Endodermal cell (in vitro differentiated cells): Measurements from ENCODE around the gene PCBD1. TPM values are rescaled to one million over a fixed set of nuclear protein-coding genes. Genes with fewer than 3 reads are reported as not detected.

Experiments used
- DNase-seq: peaks from one replicate; pipeline ENCODE4 v3.0.0-alpha.2; 2017
- H3K27ac ChIP-seq: 2 replicates; pipeline ENCODE4 v1.5.1; 2013; ENCODE audit warnings: mild to moderate bottlenecking, low read depth, low read length, moderate library complexity
- H3K27me3 ChIP-seq: 2 replicates; pipeline ENCODE4 v1.6.1; 2013; ENCODE audit warnings: mild to moderate bottlenecking, low read length, moderate library complexity; ENCODE audit not compliant: insufficient read depth, control insufficient read depth, poor library complexity, severe bottlenecking
- H3K36me3 ChIP-seq: 2 replicates; pipeline ENCODE4 v1.7.0; 2013; ENCODE audit warnings: mild to moderate bottlenecking, low read length, moderate library complexity; ENCODE audit not compliant: control insufficient read depth, insufficient read depth
- H3K4me1 ChIP-seq: one replicate; pipeline ENCODE4 v1.7.0; 2013; ENCODE audit warnings: low read length; ENCODE audit not compliant: control insufficient read depth, insufficient read depth
- H3K4me3 ChIP-seq: 2 replicates; pipeline ENCODE4 v1.5.1; 2013; ENCODE audit warnings: mild to moderate bottlenecking, low read length, moderate library complexity
- H3K9ac ChIP-seq: 2 replicates; pipeline ENCODE4 v1.6.1; 2013; ENCODE audit warnings: mild to moderate bottlenecking, low read length, moderate library complexity; ENCODE audit not compliant: poor library complexity, severe bottlenecking; ENCODE audit errors: extremely low read depth
- H3K9me3 ChIP-seq: 2 replicates; pipeline ENCODE4 v1.6.1; 2013; ENCODE audit warnings: mild to moderate bottlenecking, low read length, moderate library complexity; ENCODE audit not compliant: control insufficient read depth
- H3K27ac Mint-ChIP-seq: 2 replicates; pipeline ENCODE4 v1.8.0; 2020; ENCODE audit warnings: mixed read lengths
- H3K27me3 Mint-ChIP-seq: 2 replicates; pipeline ENCODE4 v1.8.0; 2021; ENCODE audit warnings: mild to moderate bottlenecking, mixed read lengths; ENCODE audit not compliant: insufficient read depth
- H3K36me3 Mint-ChIP-seq: 2 replicates; pipeline ENCODE4 v1.8.0; 2020; ENCODE audit warnings: low read depth, mixed read lengths
- H3K4me1 Mint-ChIP-seq: 2 replicates; pipeline ENCODE4 v1.8.0; 2020; ENCODE audit warnings: mixed read lengths
- H3K4me3 Mint-ChIP-seq: 2 replicates; pipeline ENCODE4 v1.8.0; 2020; ENCODE audit warnings: mild to moderate bottlenecking, moderate library complexity, mixed read lengths
- H3K9me3 Mint-ChIP-seq: 2 replicates; pipeline ENCODE4 v1.8.0; 2020; ENCODE audit warnings: mild to moderate bottlenecking, mixed read lengths
- WGBS, 2 experiments: methylation state at CpG; one replicate each; pipeline versions ENCODE4 v1.1.5 to v1.1.7; 2013; ENCODE audit warnings: missing lambda C conversion rate in 2 of 2, mixed read lengths in 1 of 2; ENCODE audit not compliant: insufficient coverage in 1 of 2, insufficient read length in 1 of 2; 5-methylcytosine and 5-hydroxymethylcytosine counted together
- long read RNA-seq, 4 experiments: library from polyadenylated mRNA in 2 of 4; library from RNA in 1 of 4; library from capped mRNA in 1 of 4; stranded (forward) in 3 of 4; unstranded in 1 of 4; transcript quantifications; one replicate each; pipeline ENCODE4 v2.0.0, GENCODE V29; 2020 to 2021; ENCODE audit warnings: inconsistent platforms in 1 of 4
- polyA plus RNA-seq, 2 experiments: library from polyadenylated mRNA; stranded (reverse); fragments of 50-300 nt; gene quantifications; one replicate each; pipeline ENCODE4 v1.2.3, GENCODE V29; 2013
- total RNA-seq, 2 donors: library from RNA; stranded (reverse); fragmentation: NEBNext Ultra II Directional in 1 of 2; extraction: Animal tissue kit (Norgen Biotek cat#: 25700) in 1 of 2; gene quantifications; 2 replicates in 1 of 2; 3 replicates in 1 of 2; pipeline ENCODE4 v1.2.1, GENCODE V29; 2021
- TF ChIP-seq, protein P1 (sequence below): fragments of 200-600 bp; sonication (generic); conservative IDR thresholded peaks from 2 replicates; pipeline ENCODE4 v1.5.0; 2021; ENCODE audit warnings: antibody characterized with exemption, mild to moderate bottlenecking

Gene PCBD1
- 100 to 1,000 TPM; 168 to 183 TPM for total RNA-seq
- polyA plus RNA-seq (2013, experiment 1 of 2): 61.9 TPM
- 54.4 TPM for polyA plus RNA-seq (2013, experiment 2 of 2)
- long read RNA-seq, experiment 1, transcript PCBD1-201 (4 exons, 1,006 nt): major isoform, 35 of 102 reads
- long read RNA-seq, experiment 1, partial matches to known transcripts: 60 of 102 reads
- long read RNA-seq, experiment 1, other reads (novel, unspliced or antisense): 3 of 102 reads
- long read RNA-seq, experiment 2, transcript PCBD1-201 (4 exons, 1,006 nt): major isoform, 54 of 71 reads
- long read RNA-seq, experiment 2, partial matches to known transcripts: 8 of 71 reads
- long read RNA-seq, experiment 2, other reads (novel, unspliced or antisense): 5 of 71 reads
- long read RNA-seq, experiment 3, transcript PCBD1-202 (4 exons, 732 nt): minor isoform, 5 of 94 reads
- long read RNA-seq, experiment 3, transcript PCBD1-201 (4 exons, 1,006 nt): major isoform, 76 of 94 reads
- long read RNA-seq, experiment 3, partial matches to known transcripts: 8 of 94 reads
- long read RNA-seq, experiment 3, other reads (novel, unspliced or antisense): 5 of 94 reads
- long read RNA-seq, experiment 4, transcript PCBD1-202 (4 exons, 732 nt): minor isoform, 14 of 151 reads
- long read RNA-seq, experiment 4, transcript PCBD1-201 (4 exons, 1,006 nt): major isoform, 86 of 151 reads
- long read RNA-seq, experiment 4, partial matches to known transcripts: 44 of 151 reads
- long read RNA-seq, experiment 4, other reads (novel, unspliced or antisense): 7 of 151 reads

DNA sequence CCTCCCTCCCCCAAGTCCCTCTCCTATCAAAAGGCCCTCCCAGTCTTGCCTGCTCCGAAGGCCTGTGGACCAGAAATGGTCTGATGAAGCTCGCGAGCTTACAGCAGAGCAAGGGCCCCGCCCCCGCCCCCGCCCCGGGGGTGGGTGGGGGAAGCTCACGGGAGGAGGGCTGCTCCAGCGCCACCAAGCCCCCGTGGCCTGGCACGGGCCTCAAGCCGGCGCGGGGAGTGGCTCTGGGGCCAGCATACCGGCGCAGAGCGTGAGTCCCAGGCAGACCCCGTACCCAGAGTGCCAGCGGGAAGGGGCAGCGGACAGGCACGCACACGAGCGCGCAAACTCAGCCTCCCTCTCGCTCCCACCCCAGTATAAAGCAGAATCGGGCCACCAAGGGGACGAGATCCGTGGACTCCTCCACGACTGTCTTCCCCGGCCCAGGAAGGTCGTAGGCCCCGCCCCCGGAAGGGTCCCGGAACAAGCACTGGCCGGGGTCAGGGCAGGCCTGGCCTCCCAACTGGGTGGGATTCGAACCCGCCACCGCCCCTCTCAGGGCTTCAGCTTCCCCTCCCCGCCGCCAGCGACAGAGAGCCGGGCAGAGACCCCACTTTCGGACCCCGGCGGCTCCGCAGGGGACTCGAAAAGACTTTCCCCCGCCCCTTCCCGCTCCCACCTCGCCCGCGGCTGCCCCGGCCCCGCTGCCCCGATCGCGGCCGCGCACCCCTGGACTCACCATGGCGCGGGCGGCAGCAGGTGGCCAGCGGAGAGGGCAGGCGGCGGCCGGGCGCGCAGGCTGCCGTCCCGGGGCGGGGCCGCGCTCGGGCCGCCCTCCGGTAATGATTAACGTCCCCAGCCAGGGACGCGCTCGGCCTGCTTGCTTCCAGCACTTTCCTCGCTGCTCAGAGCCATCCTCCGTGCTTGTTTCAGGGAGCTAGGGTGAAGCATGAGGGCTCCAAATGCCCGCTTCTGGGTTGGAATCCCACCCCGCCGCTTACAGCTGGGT, at the start of gene PCBD1:
PCBD1 (minus strand) TSS at position 762 of the 997 bp plus-strand sequence; CDS start at position 730, 32 bp downstream.
- peak within 1 kb of the TSS; percentile 87 for H3K27ac Mint-ChIP-seq

DNA sequence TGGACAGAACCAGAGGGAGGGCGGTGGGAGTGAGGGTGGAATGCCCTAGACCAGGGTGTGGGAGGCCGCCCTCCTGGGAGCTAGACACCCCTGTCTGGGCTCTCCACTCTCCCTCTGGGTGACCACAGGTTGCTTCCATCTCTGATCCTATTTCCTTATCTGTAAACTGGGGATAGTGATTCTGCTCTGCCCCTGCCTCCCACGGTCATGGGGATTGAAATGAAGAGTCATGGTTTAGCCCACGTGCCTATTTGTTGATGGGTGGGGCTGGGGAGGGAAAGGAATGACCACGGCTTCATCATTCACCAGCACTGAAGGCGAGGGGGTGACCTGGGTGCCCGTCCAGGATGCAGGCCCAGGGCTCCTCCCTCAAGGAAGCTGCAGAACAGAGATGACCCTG, 49.3 kb upstream of the PCBD1 start:
- Histone ChIP-seq H3K4me1 (no peaks in the 10 kb centered on the region), H3K4me3 (no peak overlapping the region), H3K27ac (no peak overlapping the region), H3K9ac (no peak overlapping the region), H3K9me3 (no peaks in the 10 kb centered on the region), H3K36me3 (no peaks in the 10 kb centered on the region), H3K27me3 (no peaks in the 10 kb centered on the region)
- H3K27ac Mint-ChIP-seq: no peak overlapping the region
- peaks cover 4% of the 10 kb centered on the region for H3K4me1 Mint-ChIP-seq
- no peak for DNase-seq
- H3K9me3 Mint-ChIP-seq: no peaks in the 10 kb centered on the region
- no peaks in the 10 kb centered on the region for H3K36me3 Mint-ChIP-seq
- no peak overlapping the region for H3K4me3 Mint-ChIP-seq
- H3K27me3 Mint-ChIP-seq: no peaks in the 10 kb centered on the region
- WGBS, 2 experiments: 81 to 91% methylated on average over 2 to 7 of the region's 7 CpGs
- TF ChIP-seq, protein P1, sequence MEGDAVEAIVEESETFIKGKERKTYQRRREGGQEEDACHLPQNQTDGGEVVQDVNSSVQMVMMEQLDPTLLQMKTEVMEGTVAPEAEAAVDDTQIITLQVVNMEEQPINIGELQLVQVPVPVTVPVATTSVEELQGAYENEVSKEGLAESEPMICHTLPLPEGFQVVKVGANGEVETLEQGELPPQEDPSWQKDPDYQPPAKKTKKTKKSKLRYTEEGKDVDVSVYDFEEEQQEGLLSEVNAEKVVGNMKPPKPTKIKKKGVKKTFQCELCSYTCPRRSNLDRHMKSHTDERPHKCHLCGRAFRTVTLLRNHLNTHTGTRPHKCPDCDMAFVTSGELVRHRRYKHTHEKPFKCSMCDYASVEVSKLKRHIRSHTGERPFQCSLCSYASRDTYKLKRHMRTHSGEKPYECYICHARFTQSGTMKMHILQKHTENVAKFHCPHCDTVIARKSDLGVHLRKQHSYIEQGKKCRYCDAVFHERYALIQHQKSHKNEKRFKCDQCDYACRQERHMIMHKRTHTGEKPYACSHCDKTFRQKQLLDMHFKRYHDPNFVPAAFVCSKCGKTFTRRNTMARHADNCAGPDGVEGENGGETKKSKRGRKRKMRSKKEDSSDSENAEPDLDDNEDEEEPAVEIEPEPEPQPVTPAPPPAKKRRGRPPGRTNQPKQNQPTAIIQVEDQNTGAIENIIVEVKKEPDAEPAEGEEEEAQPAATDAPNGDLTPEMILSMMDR: no peak

More for the DNA sequence above, at the start of gene PCBD1:
- H3K9ac ChIP-seq: peak within 1 kb of the TSS; percentile 64
- Mint-ChIP-seq H3K4me1 (peaks cover 47% of the 10 kb centered on the region), H3K27me3 (no peaks in the 10 kb centered on the region), H3K4me3 (peak within 1 kb of the TSS; percentile 74), H3K36me3 (peaks cover 34% of the 10 kb centered on the region), H3K9me3 (no peaks in the 10 kb centered on the region)
- TF ChIP-seq, protein P1: no peak
- H3K27me3 ChIP-seq: no peaks in the 10 kb centered on the region
- no peaks in the 10 kb centered on the region for H3K9me3 ChIP-seq
- H3K36me3 ChIP-seq: peaks cover 34% of the 10 kb centered on the region
- H3K4me3 ChIP-seq: peak within 1 kb of the TSS; percentile 88
- DNase-seq: peak; percentile 89
- peaks cover 10% of the 10 kb centered on the region for H3K4me1 ChIP-seq
- 1% methylated on average over 18 to 85 of the region's 85 CpGs for WGBS, 2 experiments
- no peak within 1 kb of the TSS for H3K27ac ChIP-seq

DNA sequence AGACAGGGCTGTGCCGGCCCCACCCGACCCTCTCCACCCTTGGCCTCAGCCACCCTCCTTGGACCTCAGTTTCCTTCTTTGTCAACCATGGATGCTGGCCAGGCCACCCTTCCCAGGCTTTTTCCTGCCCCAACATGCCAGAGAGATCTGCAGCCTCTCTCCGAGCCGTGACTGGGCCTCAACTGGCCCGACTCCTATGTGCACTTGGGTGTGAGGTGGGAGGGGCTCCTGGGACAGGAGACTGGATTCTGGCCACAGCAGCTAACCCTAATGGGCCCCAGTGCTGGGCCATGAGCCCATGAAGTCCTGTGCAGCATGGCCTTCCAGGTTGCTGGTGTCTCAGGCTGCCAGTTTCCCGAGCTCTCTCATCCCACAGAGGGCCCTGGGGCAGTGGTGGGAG, 47.7 kb upstream of the PCBD1 start:
- 95 to 100% methylated on average over 1 to 6 of the region's 6 CpGs for WGBS, 2 experiments
- Mint-ChIP-seq H3K27me3 (no peaks in the 10 kb centered on the region), H3K36me3 (no peaks in the 10 kb centered on the region)

More for the DNA sequence above, 47.7 kb upstream of the PCBD1 start:
- Mint-ChIP-seq H3K4me1 (peaks cover 4% of the 10 kb centered on the region), H3K9me3 (no peaks in the 10 kb centered on the region), H3K27ac (no peak overlapping the region), H3K4me3 (no peak overlapping the region)
- no peaks in the 10 kb centered on the region for H3K4me1 ChIP-seq
- no peaks in the 10 kb centered on the region for H3K9me3 ChIP-seq
- TF ChIP-seq, protein P1: no peak
- H3K9ac ChIP-seq: no peak overlapping the region
- no peak overlapping the region for H3K27ac ChIP-seq
- no peak for DNase-seq
- H3K36me3 ChIP-seq: no peaks in the 10 kb centered on the region
- no peak overlapping the region for H3K4me3 ChIP-seq
- H3K27me3 ChIP-seq: no peaks in the 10 kb centered on the region
